Endothelial cell of coronary artery (primary cell): ENCODE results near the gene KLF11. TPM values are rescaled to one million over a fixed set of nuclear protein-coding genes. Genes with fewer than 3 reads are reported as not detected.

Experiments used
- total RNA-seq: library from RNA; depleted of rRNA; stranded (reverse); fragments of >200 nt; gene quantifications from 2 replicates; pipeline ENCODE4 v1.2.3, GENCODE V29; 2014

KLF11 gene
- 3.6 and 6.1 TPM in 2 replicates for total RNA-seq

GRCh38 chr2:10043256-10043905 lies at the start of gene KLF11:
TSS of gene KLF11 (plus strand) at chr2:10043550. CDS start at chr2:10043717, 167 bp downstream.

DNA sequence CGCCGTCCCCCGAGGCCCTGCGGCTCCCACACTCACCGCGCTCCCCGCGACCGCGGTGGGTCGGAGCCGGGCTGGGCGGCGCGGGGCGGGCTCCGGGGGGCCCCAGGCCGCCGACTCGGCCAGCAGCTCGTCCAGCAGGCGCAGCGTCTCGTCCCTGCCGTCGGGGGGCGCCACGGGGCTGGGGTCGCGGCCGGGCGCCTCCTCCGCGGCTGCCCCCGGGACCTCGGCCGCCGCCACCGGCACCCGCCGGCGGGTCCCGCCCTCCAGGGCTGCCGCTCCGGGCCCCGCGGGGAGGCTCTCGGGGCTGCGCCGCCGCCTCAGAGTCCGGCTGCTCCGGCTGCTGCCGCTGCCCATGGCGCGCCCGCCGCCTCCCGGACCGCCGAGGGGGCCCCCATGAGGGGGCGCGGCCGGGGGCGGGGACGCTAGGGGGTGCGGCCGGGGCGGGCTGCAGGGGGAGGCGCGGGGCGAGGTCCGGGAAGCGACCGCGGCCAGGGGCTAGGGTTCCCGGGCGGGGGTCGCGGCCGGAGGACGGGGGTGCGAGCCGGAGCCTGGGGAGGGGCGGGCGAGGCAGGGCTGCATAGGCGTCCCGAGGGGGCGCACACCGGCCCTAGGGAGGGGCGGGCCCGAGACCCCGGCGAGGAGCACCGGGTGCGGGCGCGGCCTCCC lies 36.7 kb downstream of the KLF11 start, which contains the start of gene CYS1:
TSS of gene CYS1 (minus strand) at position 542 of the 666 bp plus-strand sequence. CDS start at position 354, 188 bp downstream.

Other genes starting within 250 kb of the KLF11 start
- gene TAF1B, start 200.1 kb upstream of the KLF11 start, total RNA-seq, result 18.0 and 25.8 TPM in 2 replicates
- 0.63 and 0.75 TPM in 2 replicates for gene GRHL1, start 91.9 kb upstream of the KLF11 start, total RNA-seq
- 0.09 and 0.19 TPM in 2 replicates for gene CYS1, start 36.9 kb downstream of the KLF11 start, total RNA-seq
- gene RRM2, start 79.2 kb downstream of the KLF11 start, total RNA-seq, result 17.1 and 36.1 TPM in 2 replicates